B cell (primary cell): ENCODE measurements around the gene ASPHD1. TPM values are rescaled to one million over a fixed set of nuclear protein-coding genes. Genes with fewer than 3 reads are reported as not detected.

Source experiments
- ATAC-seq: fragments of 200-7000 bp; cut with Tn5 transposase; one replicate; pipeline ENCODE4 v1.10.0; 2021; ENCODE audit warnings: low read depth, mild to moderate bottlenecking, moderate number of reproducible peaks, moderate library complexity
- CTCF ChIA-PET: fragments of 350-600 bp; sonication (Branson Sonifier 250); formaldehyde crosslinking; loops from one replicate; lab custom pipeline; 2021; ENCODE audit warnings: antibody characterized with exemption, inconsistent platforms; lab: Charles Lee
- POLR2A ChIA-PET: fragments of 350-600 bp; sonication (Branson Sonifier 250); formaldehyde crosslinking; loops from one replicate; lab custom pipeline; 2021; ENCODE audit warnings: antibody characterized with exemption; lab: Charles Lee
- DNase-seq: peaks from one replicate; pipeline ENCODE4 v3.0.0; 2013
- H2AFZ ChIP-seq: 2 replicates; pipeline ENCODE4 v1.6.1; 2012; ENCODE audit warnings: mild to moderate bottlenecking, low read depth, low read length; ENCODE audit not compliant: insufficient read depth, poor library complexity, severe bottlenecking
- H3K27ac ChIP-seq, 2 donors: 1 replicate in 1 of 2; 2 replicates in 1 of 2; pipeline ENCODE4 v1.5.1; 2012 to 2013; ENCODE audit warnings: low read length in 2 of 2, mild to moderate bottlenecking in 2 of 2, moderate library complexity in 1 of 2
- H3K27me3 ChIP-seq, 4 experiments: fragments of 200-600 bp in 1 of 4; sonication (generic) in 1 of 4; replicated peaks in 1 of 4; 1 replicate in 2 of 4; 2 replicates in 2 of 4; pipeline versions ENCODE4 v1.6.1 to v1.7.0; 2013 to 2016; ENCODE audit warnings: low read length in 3 of 4, mild to moderate bottlenecking in 2 of 4, mixed read lengths in 1 of 4, moderate library complexity in 1 of 4; ENCODE audit not compliant: insufficient read depth in 4 of 4, control insufficient read depth in 3 of 4; ENCODE audit errors: control extremely low read depth in 1 of 4
- H3K36me3 ChIP-seq, 2 experiments: replicated peaks in 1 of 2; 1 replicate in 1 of 2; 2 replicates in 1 of 2; pipeline versions ENCODE4 v1.6.1 to v1.7.1; 2013; ENCODE audit warnings: low read length in 1 of 2; ENCODE audit not compliant: insufficient read depth in 2 of 2, control insufficient read depth in 1 of 2; ENCODE audit errors: control extremely low read depth in 1 of 2, extremely low read depth in 1 of 2
- H3K4me1 ChIP-seq, 2 donors: fragments of 200-600 bp in 1 of 2; sonication (generic) in 1 of 2; 1 replicate in 1 of 2; 2 replicates in 1 of 2; pipeline versions ENCODE4 v1.5.1 to v1.6.1; 2013 to 2017; ENCODE audit warnings: low read length in 2 of 2; ENCODE audit not compliant: control insufficient read depth in 2 of 2, insufficient read depth in 2 of 2
- H3K4me2 ChIP-seq: replicated peaks from 2 replicates; pipeline ENCODE3; 2012; ENCODE audit warnings: mild to moderate bottlenecking, low read depth, low read length; ENCODE audit not compliant: poor library complexity, severe bottlenecking
- H3K4me3 ChIP-seq, 5 experiments: fragments of 200-600 bp in 1 of 5; sonication (generic) in 1 of 5; 1 replicate in 3 of 5; 2 replicates in 2 of 5; pipeline versions ENCODE4 v1.5.1 to v1.7.0; 2011 to 2016; ENCODE audit warnings: low read length in 4 of 5, mild to moderate bottlenecking in 4 of 5, low read depth in 2 of 5, control low read depth in 1 of 5, moderate library complexity in 1 of 5; ENCODE audit not compliant: insufficient read depth in 1 of 5; ENCODE audit errors: control extremely low read depth in 1 of 5, extremely low read depth in 1 of 5
- H3K79me2 ChIP-seq: fragments of 200-600 bp; sonication (generic); one replicate; pipeline ENCODE4 v1.6.0; 2016; ENCODE audit warnings: low read length; ENCODE audit not compliant: control insufficient read depth, insufficient read depth
- H3K9ac ChIP-seq: fragments of 200-600 bp; sonication (generic); 2 replicates; pipeline ENCODE4 v1.6.1; 2017; ENCODE audit warnings: mild to moderate bottlenecking, low read length, moderate library complexity
- H3K9me3 ChIP-seq, 3 donors: one replicate each; pipeline versions ENCODE4 v1.6.1 to v1.7.1; 2013; ENCODE audit warnings: low read length in 2 of 3; ENCODE audit not compliant: control insufficient read depth in 2 of 3, insufficient read depth in 1 of 3; ENCODE audit errors: control extremely low read depth in 1 of 3
- H4K20me1 ChIP-seq: 2 replicates; pipeline ENCODE4 v1.6.0; 2012; ENCODE audit warnings: mild to moderate bottlenecking, low read length; ENCODE audit not compliant: insufficient read depth, control insufficient read depth, poor library complexity, severe bottlenecking
- H3K27ac Mint-ChIP-seq: one replicate; pipeline ENCODE4 v1.8.0; 2021; ENCODE audit warnings: mixed read lengths
- H3K27me3 Mint-ChIP-seq: one replicate; pipeline ENCODE4 v1.8.0; 2021; ENCODE audit warnings: mixed read lengths
- H3K4me1 Mint-ChIP-seq: one replicate; pipeline ENCODE4 v1.8.0; 2021; ENCODE audit warnings: mixed read lengths
- H3K4me3 Mint-ChIP-seq: one replicate; pipeline ENCODE4 v1.8.0; 2021; ENCODE audit warnings: mixed read lengths
- H3K9me3 Mint-ChIP-seq: one replicate; pipeline ENCODE4 v1.8.0; 2022; ENCODE audit warnings: mixed read lengths; ENCODE audit not compliant: insufficient read depth
- CTCF ChIP-seq: fragments of 200-600 bp; IDR thresholded peaks from one replicate; pipeline ENCODE4 v1.8.0; 2022; ENCODE audit warnings: antibody characterized with exemption, mild to moderate bottlenecking
- EZH2 ChIP-seq: IDR thresholded peaks from 2 replicates; pipeline ENCODE4 v1.6.1; 2012; ENCODE audit warnings: borderline replicate concordance, low read depth, mild to moderate bottlenecking, moderate library complexity, low read length; ENCODE audit not compliant: insufficient read depth, poor library complexity, severe bottlenecking
- WGBS: methylation state at CpG from one replicate; pipeline ENCODE4 v1.1.5; 2013; ENCODE audit warnings: missing lambda C conversion rate; ENCODE audit not compliant: insufficient coverage; 5-methylcytosine and 5-hydroxymethylcytosine counted together
- intact Hi-C: fragments of 100-400 bp; cut with micrococcal nuclease; formaldehyde crosslinking; loops from one replicate; pipeline ENCODE4 v1.10.0; 2022
- polyA plus RNA-seq: library from polyadenylated mRNA; depleted of rRNA; stranded (reverse); fragments of >200 nt; gene quantifications from 2 replicates; pipeline ENCODE4 v1.2.3, GENCODE V29; 2012
- total RNA-seq, 2 donors: library from RNA; stranded (reverse); fragments of 120-200 nt in 1 of 2; gene quantifications; 1 replicate in 1 of 2; 2 replicates in 1 of 2; pipeline versions ENCODE4 v1.2.3 to v1.2.4, GENCODE V29; 2013 to 2022

Gene ASPHD1
- total and polyA plus RNA-seq, 2 donors (not counting 1 experiment from before 2014, with no cell fraction given): not detected

DNA sequence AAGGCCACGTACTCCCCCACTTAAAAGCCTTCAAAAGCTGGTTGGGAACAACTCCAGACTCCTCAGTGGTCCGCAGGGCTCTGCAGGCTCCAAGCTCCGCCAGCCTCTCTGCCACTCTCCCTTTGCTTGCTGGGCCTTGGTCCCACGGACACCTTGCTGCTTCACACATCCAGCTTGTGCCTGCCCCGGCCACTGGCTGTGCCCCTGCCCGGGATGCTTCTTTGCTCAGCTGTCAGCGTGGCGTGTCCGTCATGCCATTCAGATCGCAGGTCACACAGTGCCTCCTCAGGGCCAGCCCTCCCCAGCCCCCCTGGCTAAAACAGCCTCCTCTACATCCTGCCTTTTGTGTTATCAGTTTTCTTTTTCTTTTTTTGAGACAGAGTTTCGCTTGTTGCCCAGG, 11.8 kb downstream of the ASPHD1 start:
- H2AFZ ChIP-seq: no peak overlapping the region
- no peak for TF ChIP-seq CTCF
- TF ChIP-seq EZH2: no peak
- H3K27me3 ChIP-seq: no peaks in the 10 kb centered on the region
- POLR2A ChIA-PET: no interaction called here
- Mint-ChIP-seq H3K9me3 (no peaks in the 10 kb centered on the region), H3K27ac (no peak overlapping the region), H3K27me3 (no peaks in the 10 kb centered on the region), H3K4me3 (no peak overlapping the region), H3K4me1 (peaks cover 3% of the 10 kb centered on the region)
- WGBS: 92% methylated on average over 5 of the region's 11 CpGs
- H3K4me1 ChIP-seq: no peaks in the 10 kb centered on the region
- CTCF ChIA-PET: no interaction called here
- H3K79me2 ChIP-seq: no peaks in the 10 kb centered on the region
- H3K4me3 ChIP-seq: no peak overlapping the region
- no peak for DNase-seq
- H3K36me3 ChIP-seq: peaks cover 0 to 15% of the 10 kb centered on the region in 2 experiments
- H3K9ac ChIP-seq: no peak overlapping the region
- H3K4me2 ChIP-seq: no peak overlapping the region
- intact Hi-C loops: no loop called here
- no peaks in the 10 kb centered on the region for H4K20me1 ChIP-seq
- no peak for ATAC-seq
- no peaks in the 10 kb centered on the region for H3K9me3 ChIP-seq
- H3K27ac ChIP-seq: no peak overlapping the region

DNA sequence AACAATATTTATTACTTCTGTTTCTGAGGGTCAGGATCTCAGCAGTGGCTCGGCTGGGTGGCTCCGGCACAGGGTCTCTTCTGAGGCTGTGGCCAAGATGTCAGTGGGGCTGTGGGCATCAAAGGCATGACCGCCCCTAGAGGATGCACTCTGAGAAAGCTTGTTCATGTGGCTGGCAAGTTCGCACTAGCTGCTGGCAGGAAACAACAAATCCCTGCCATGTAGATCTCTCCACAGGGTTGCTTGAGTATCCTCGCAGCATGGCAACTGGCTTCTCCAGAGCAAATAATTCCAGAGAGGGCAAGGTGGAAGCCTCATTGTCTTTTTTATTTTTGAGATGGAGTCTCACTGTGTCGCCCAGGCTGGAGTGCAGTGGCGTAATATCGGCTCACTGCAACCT, 13.2 kb downstream of the ASPHD1 start:
- peaks cover 3% of the 10 kb centered on the region for H3K4me1 Mint-ChIP-seq
- H3K27ac Mint-ChIP-seq: no peak overlapping the region
- Histone ChIP-seq H3K27me3 (no peaks in the 10 kb centered on the region), H3K4me1 (no peaks in the 10 kb centered on the region), H3K36me3 (peaks cover 3 to 23% of the 10 kb centered on the region in 2 experiments), H2AFZ (no peak overlapping the region), H3K4me2 (no peak overlapping the region), H3K79me2 (no peaks in the 10 kb centered on the region), H3K4me3 (no peak overlapping the region), H3K9ac (no peak overlapping the region), H3K9me3 (no peaks in the 10 kb centered on the region), H3K27ac (no peak overlapping the region), H4K20me1 (no peaks in the 10 kb centered on the region)
- H3K4me3 Mint-ChIP-seq: no peak overlapping the region
- POLR2A ChIA-PET: no interaction called here
- CTCF ChIA-PET: no interaction called here
- H3K27me3 Mint-ChIP-seq: no peaks in the 10 kb centered on the region
- ATAC-seq (no peak), DNase-seq (no peak)
- intact Hi-C loops: no loop called here
- H3K9me3 Mint-ChIP-seq: no peaks in the 10 kb centered on the region
- TF ChIP-seq CTCF (no peak), EZH2 (no peak)
- WGBS: 96% methylated on average over 8 of the region's 8 CpGs
